ENCODE results near the gene CENPH. TPM values are rescaled to one million over a fixed set of nuclear protein-coding genes. Genes with fewer than 3 reads are reported as not detected.
"Not testable (repeated sequence)": the region's sequence is repeated elsewhere in the genome, so short reads cannot be mapped to it uniquely, and the experiment has no call there.

CENPH gene
- polyA plus RNA-seq, 1 of the 3 experiments (the other 2 are of a cell fraction): 14.6 TPM

GRCh38 chr5:69170969-69171368 is 18.4 kb upstream of the CENPH start (continued):
- TF ChIP-seq CTCF (IDR thresholded peaks at IDR 0.05): no peak
- TF ChIP-seq USF2 (IDR thresholded peaks at IDR 0.05; ENCODE audit: borderline replicate concordance, low read depth, low read length): no peak
- TF ChIP-seq MXI1 (IDR thresholded peaks at IDR 0.05; ENCODE audit: low read depth, low read length): no peak

- H3K4me2 ChIP-seq; H3K9me3 ChIP-seq; H4K20me1 ChIP-seq (ENCODE audit: insufficient read depth); H3K9me2 ChIP-seq; H3K27ac ChIP-seq (ENCODE audit: low read depth in 2 of 2, low read length in 1 of 2); DNase-seq; H3K27me3 ChIP-seq (ENCODE audit: insufficient read depth); H3K9ac ChIP-seq; H3K4me3 ChIP-seq (ENCODE audit: low read depth in 2 of 2, low read length in 1 of 2); CTCF ChIA-PET; H2AFZ ChIP-seq (ENCODE audit: low read depth); H3K4me1 ChIP-seq (ENCODE audit: control insufficient read depth in 1 of 2, insufficient read depth in 2 of 2, low read depth in 1 of 2, low read length in 1 of 2); H3K79me2 ChIP-seq (ENCODE audit: insufficient read depth): not testable (repeated sequence)
- H3K36me3 ChIP-seq (replicated peaks in 1 of 2; ENCODE audit: control insufficient read depth in 1 of 2, insufficient read depth in 2 of 2, low read length in 1 of 2): peaks cover 9 to 14% of the 10 kb centered on the region in 2 experiments
- H3F3A ChIP-seq (replicated peaks; ENCODE audit: insufficient read depth): peaks cover 21% of the 10 kb centered on the region
- 88% methylated on average over 12 of the region's 15 CpGs for WGBS (ENCODE audit: low lambda C conversion rate)
- POLR2A ChIA-PET: interaction anchor here (1.1 kb wide), 1 partner anchor 11 kb away, joined by 3 read pairs; no protein-coding TSS in a partner anchor
Measured at GRCh38 chr5:69181659-69182293, 7.6 kb upstream of the CENPH start.

GRCh38 chr5:69184621-69185020 is 4.8 kb upstream of the CENPH start:
- peaks cover 9% of the 10 kb centered on the region for H3F3A ChIP-seq (replicated peaks; ENCODE audit: insufficient read depth)
- no peak overlapping the region for H3K4me2 ChIP-seq
- WGBS (ENCODE audit: low lambda C conversion rate): 85% methylated on average over 1 of the region's 1 CpG
- no peak overlapping the region for H3K27ac ChIP-seq (ENCODE audit: low read depth in 2 of 2, low read length in 1 of 2)
- H3K9ac ChIP-seq: no peak overlapping the region
- no peaks in the 10 kb centered on the region for H4K20me1 ChIP-seq (ENCODE audit: insufficient read depth)
- POLR2A ChIA-PET: no interaction called here
- H3K79me2 ChIP-seq (ENCODE audit: insufficient read depth): peaks cover 13% of the 10 kb centered on the region
- no peak for DNase-seq
- no peak overlapping the region for H3K4me3 ChIP-seq (ENCODE audit: low read depth in 2 of 2, low read length in 1 of 2)
- H3K9me3 ChIP-seq: no peaks in the 10 kb centered on the region
- H3K9me2 ChIP-seq: no peaks in the 10 kb centered on the region
- no peaks in the 10 kb centered on the region for H3K36me3 ChIP-seq (replicated peaks in 1 of 2; ENCODE audit: control insufficient read depth in 1 of 2, insufficient read depth in 2 of 2, low read length in 1 of 2)
- CTCF ChIA-PET: no interaction called here
- no peak for TF ChIP-seq USF2 (IDR thresholded peaks at IDR 0.05; ENCODE audit: borderline replicate concordance, low read depth, low read length)
- no peak for TF ChIP-seq ELF1 (IDR thresholded peaks at IDR 0.05)
- TF ChIP-seq SIN3A (IDR thresholded peaks at IDR 0.05; ENCODE audit: borderline replicate concordance, low read depth, low read length): no peak
- TF ChIP-seq YY1 (IDR thresholded peaks at IDR 0.05; ENCODE audit: low read depth): no peak
- no peak for TF ChIP-seq TEAD4 (IDR thresholded peaks at IDR 0.05; ENCODE audit: borderline replicate concordance, insufficient read depth)
- TF ChIP-seq JUND (IDR thresholded peaks at IDR 0.05): no peak
- TF ChIP-seq MAX (IDR thresholded peaks at IDR 0.05; ENCODE audit: low read depth): no peak
- no peak for TF ChIP-seq CTCF (IDR thresholded peaks at IDR 0.05)
- no peak for TF ChIP-seq ZBTB33 (IDR thresholded peaks at IDR 0.05; ENCODE audit: borderline replicate concordance, low read depth)
- no peaks in the 10 kb centered on the region; a peak in 1 of 4 replicates for H3K4me1 ChIP-seq (ENCODE audit: control insufficient read depth in 1 of 2, insufficient read depth in 2 of 2, low read depth in 1 of 2, low read length in 1 of 2)
- H3K27me3 ChIP-seq (ENCODE audit: insufficient read depth): no peaks in the 10 kb centered on the region
- H2AFZ ChIP-seq (ENCODE audit: low read depth): no peak overlapping the region

Measured in SK-N-SH (cell line).